ENCODE results near the gene TMEM18. TPM values are rescaled to one million over a fixed set of nuclear protein-coding genes. Genes with fewer than 3 reads are reported as not detected.

Gene TMEM18
- total RNA-seq (10 to 100 TPM; 11.9 to 18.9 (median 14.2) TPM), polyA plus RNA-seq (10 to 100 TPM; 15.1 to 20.3 TPM)

GRCh38 chr2:677056-677958 lies at the start of gene TMEM18:
TMEM18 (minus strand) TSS chr2:677406; CDS start chr2:677345, 61 bp downstream.
- Histone ChIP-seq H3K4me1 (peaks cover 0 to 8% (median 0%) of the 10 kb centered on the region in 3 donors), H3K9me3 (no peaks in the 10 kb centered on the region), H3K27ac (peak within 1 kb of the TSS; percentile 97 to 99 (median 98)), H3K4me3 (peak within 1 kb of the TSS; percentile 53 to 79 (median 66)), H3K36me3 (peaks cover 0 to 6% (median 3%) of the 10 kb centered on the region in 3 donors), H3K27me3 (no peaks in the 10 kb centered on the region)
- 0 to 1% methylated on average over 53 to 68 of the region's 68 CpGs for WGBS, 2 donors
- DNase-seq (peak in 4 of 6 donors; percentile 93 to 99 (median 95)), ATAC-seq (peak; percentile 84 to 91 (median 86)), FAIRE-seq (peak; percentile 29)
- no peak for TF ChIP-seq CTCF (IDR thresholded peaks at IDR 0.05)
- intact Hi-C loops (cut with DNase I): no loop called here

GRCh38 chr2:726169-726568 lies 49.0 kb upstream of the TMEM18 start:
- no peak overlapping the region for H3K27ac ChIP-seq
- H3K4me1 ChIP-seq: no peaks in the 10 kb centered on the region
- intact Hi-C loops (cut with DNase I): no loop called here
- H3K4me3 ChIP-seq: no peak overlapping the region
- WGBS, 2 donors: 64 to 73% methylated on average over 4 of the region's 4 CpGs
- no peaks in the 10 kb centered on the region for H3K9me3 ChIP-seq
- H3K36me3 ChIP-seq: no peaks in the 10 kb centered on the region
- no peak for ATAC-seq
- no peak for TF ChIP-seq CTCF (IDR thresholded peaks at IDR 0.05)
- H3K27me3 ChIP-seq: no peaks in the 10 kb centered on the region
- DNase-seq: no peak
- FAIRE-seq: no peak

- H3K27ac ChIP-seq: no peak overlapping the region
- no peak for TF ChIP-seq CTCF (IDR thresholded peaks at IDR 0.05)
- WGBS, 2 donors: 81 to 89% methylated on average over 4 of the region's 4 CpGs
- H3K9me3 ChIP-seq: no peaks in the 10 kb centered on the region
- no peaks in the 10 kb centered on the region for H3K36me3 ChIP-seq
- H3K4me1 ChIP-seq: no peaks in the 10 kb centered on the region
- ATAC-seq (no peak), DNase-seq (no peak), FAIRE-seq (no peak)
- H3K4me3 ChIP-seq: no peak overlapping the region
- no peaks in the 10 kb centered on the region for H3K27me3 ChIP-seq
- intact Hi-C loops (cut with DNase I): no loop called here
These were observed 48.3 kb upstream of the TMEM18 start for GRCh38 chr2:725468-725867.

- Histone ChIP-seq H3K9me3 (no peaks in the 10 kb centered on the region), H3K36me3 (no peaks in the 10 kb centered on the region), H3K27ac (no peak overlapping the region), H3K27me3 (no peaks in the 10 kb centered on the region), H3K4me1 (no peaks in the 10 kb centered on the region), H3K4me3 (no peak overlapping the region)
- DNase-seq (no peak), FAIRE-seq (no peak), ATAC-seq (peak in 2 of 4 donors; percentile 29 to 56)
- WGBS, 2 donors: 82% methylated on average over 5 of the region's 5 CpGs
- TF ChIP-seq CTCF (IDR thresholded peaks at IDR 0.05): no peak
- intact Hi-C loops (cut with DNase I): no loop called here
These were observed 46.6 kb upstream of the TMEM18 start for GRCh38 chr2:723761-724160.

- 70 to 75% methylated on average over 21 of the region's 21 CpGs for WGBS, 2 donors
- H3K27ac ChIP-seq: no peak overlapping the region
- ATAC-seq: no peak
- FAIRE-seq: no peak
- H3K4me3 ChIP-seq: no peak overlapping the region
- intact Hi-C loops (cut with DNase I): no loop called here
- TF ChIP-seq CTCF (IDR thresholded peaks at IDR 0.05): no peak
- H3K9me3 ChIP-seq: no peaks in the 10 kb centered on the region
- H3K36me3 ChIP-seq: no peaks in the 10 kb centered on the region
- H3K27me3 ChIP-seq: no peaks in the 10 kb centered on the region
- DNase-seq: no peak
- H3K4me1 ChIP-seq: no peaks in the 10 kb centered on the region
These were observed 43.6 kb upstream of the TMEM18 start for GRCh38 chr2:720842-721241.
